NCI-H2171 (cell line): ENCODE measurements around the gene ENOX2.
"Not testable (repeated sequence)": the region's sequence is repeated elsewhere in the genome, so short reads cannot be mapped to it uniquely, and the experiment has no call there.

ENCODE experiments used
- DNase-seq: peaks from one replicate; lab custom pipeline; 2025; lab: John Stamatoyannopoulos, UW

ENOX2 gene

DNA sequence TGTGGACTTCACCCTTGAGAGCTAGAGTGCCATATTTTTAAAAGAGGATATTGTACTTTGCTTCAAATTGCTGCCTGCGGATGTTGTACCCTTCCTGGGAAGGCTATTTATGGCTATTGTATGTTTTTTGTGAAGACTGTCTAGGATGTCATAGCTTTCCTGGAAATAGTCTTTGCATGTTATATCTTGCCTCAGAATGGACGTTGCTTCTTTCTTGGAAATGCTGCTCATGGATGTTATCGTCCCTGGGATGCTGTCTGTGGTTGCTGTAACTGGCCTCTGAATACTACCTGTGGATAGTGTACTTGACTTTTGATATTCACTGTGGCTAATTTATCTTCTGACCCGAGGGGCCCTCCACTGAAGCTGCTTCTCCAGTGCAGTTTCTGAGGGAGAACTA is 146.8 kb downstream of the ENOX2 start:
- no peak for DNase-seq

DNA sequence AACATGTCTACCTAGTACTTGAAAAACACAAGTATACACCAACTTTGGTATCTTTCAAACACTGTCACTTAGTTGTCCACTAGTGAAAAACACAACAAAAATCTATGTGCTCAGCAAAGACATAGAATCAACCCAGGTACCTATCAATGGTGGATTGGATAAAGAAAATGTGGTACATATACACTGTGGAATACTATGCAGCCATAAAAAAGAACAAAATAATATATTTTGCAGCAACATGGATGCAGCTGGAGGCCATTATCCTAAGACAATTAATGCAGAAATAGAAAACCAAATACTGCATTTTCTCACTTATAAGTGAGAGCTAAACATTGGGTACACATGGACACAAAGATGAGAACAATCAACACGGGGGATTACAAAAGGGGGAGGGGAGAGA is 148.7 kb downstream of the ENOX2 start:
- no peak for DNase-seq

DNA sequence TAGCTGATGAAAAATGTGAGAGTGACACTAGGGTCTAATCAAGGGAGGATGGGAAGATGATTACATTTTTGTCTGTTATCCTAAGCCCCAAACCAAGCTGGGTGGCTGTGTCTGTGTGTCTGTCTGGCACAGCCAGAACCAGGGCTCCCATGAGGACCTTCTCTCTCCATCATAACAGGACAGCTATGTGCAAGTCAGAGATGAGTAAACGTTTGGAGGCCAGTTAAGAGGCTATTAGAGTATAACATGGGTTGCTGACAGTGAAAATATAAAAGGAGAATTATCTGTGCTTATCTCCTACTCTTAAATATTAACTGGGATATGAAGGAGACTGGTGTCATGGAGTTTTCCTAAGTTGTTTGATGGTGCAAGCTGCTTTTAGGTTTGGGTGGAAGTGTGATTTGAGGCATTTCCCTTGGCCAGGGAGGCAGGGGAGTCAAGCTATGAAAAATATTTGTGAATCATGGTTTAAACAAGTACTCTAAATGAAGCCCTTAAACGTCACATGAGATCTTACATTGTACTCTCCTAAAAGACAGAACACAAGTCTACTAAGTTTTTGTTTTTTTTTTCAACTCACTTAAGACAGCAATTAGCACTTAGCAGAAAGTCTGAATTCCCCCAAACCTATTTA is 156.2 kb downstream of the ENOX2 start:
- no peak for DNase-seq

DNA sequence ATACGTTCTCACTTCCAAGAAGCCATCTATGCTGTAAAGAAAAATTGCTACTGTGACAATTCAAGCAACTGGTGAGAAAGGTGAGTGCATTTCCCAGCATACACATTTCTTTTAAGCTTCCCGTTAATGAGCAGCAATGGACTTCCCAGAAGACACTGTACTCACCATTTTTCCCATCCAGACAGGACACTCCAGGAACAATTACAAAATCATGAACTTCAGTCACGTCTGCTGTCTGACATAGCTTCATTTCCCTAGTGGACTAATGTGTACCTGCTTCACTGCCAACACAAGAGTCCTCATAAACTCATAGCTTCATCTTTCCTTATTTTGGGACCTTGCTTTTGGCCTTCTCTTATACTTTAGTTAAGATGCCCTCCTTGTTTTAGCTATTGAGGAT is 156.9 kb downstream of the ENOX2 start:
- no peak for DNase-seq

DNA sequence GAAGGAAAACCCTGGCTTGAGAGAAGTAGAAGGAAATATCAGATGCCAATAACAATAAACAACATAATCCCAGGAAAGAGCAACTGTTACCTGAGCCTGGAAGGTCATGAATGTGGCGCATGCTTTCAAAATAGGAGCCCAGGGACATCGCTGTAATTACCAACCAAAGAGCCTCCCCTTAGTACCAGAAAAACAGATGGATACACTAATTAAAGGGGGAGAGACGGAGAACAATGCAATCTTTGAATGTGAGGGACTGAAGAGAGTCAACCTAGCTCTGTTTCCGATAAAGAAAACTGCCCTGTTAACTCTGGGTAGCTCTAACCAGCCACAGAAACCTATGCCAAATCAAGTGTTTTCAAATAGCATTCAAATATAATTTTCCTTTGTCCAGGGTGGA is 161.4 kb downstream of the ENOX2 start:
- no peak for DNase-seq

DNA sequence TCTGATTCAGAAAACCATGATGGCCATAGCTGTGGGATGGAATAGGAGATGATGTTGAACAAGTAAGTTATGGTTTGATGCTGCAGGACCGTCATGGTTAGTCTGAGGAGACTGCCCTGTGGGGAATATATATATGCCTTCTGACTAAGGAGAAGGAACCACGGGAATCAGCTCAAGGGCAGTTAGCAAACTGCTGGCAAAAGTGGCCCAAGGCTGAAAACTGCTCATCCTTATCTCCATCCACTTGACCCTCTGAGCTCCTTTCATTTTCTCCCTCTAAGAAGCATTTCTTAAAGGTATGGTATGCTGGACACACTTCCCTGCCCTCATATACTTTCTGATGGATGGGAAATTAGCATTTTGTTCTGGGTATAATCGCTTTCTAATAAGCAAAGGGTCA is 161.9 kb downstream of the ENOX2 start:
- DNase-seq: no peak

DNA sequence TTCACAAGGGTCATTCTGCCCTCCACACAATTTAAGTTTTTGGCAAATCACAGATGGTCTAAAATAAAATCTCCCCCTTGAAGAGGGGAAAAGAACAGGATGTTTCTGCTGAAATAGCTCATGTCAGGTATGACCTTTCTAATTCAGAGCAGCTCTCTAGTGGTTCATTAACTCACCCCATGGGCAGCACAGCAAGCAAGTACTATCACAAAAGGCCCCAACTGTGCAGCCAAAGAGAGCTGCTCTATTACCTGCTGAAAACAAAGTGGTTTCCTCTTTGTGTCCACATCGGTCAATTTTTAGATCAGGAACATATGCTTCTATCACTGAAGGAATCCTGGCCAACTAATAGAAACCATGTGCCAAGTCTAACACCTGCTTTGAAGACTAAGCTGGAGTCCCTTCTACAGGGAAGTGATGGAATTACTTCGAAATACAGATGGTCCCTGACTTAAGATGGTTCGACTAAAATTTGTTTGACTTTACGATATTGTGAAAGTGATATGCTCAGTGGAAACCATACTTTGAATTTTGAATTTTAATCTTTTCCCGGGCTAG is 164.3 kb downstream of the ENOX2 start:
- DNase-seq: no peak

DNA sequence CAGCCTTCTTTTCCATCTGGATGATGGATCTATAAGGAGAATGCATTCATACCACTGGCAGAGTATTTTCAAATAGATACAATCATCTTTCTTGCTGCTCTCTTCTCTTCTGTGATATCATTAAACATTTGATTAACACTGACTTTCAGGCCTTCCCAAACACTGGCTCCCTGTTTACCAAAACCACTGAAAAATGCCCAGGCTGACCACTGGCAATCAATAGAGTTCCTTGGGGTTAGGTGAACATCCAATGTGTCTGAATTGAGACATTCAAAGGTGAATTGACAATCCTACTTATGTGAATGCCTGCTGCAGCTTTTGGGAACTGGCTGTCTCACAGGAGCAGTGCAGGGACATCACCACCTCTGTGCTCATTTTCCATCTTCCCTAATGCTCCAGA is 168.3 kb downstream of the ENOX2 start:
- DNase-seq: no peak

DNA sequence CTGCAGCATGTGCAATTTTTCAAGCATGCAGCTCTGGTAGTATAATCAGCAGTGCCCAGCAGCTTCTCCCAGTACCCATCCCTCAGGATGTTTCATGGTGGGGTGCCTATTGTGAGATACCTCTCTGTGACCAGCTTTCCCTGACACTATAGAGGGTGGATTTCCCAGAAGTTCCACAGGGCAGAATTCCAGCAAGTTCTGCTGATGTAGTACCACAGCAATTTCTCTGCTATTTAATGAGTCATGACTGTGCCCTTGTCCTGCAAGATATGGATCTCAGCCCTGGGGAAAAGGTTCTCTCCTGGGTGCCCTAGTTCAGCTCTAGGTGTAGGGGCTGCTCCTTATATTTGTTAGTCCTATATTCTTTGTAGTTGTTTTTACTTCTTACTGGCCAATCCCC is 174.8 kb downstream of the ENOX2 start:
- no peak for DNase-seq

DNA sequence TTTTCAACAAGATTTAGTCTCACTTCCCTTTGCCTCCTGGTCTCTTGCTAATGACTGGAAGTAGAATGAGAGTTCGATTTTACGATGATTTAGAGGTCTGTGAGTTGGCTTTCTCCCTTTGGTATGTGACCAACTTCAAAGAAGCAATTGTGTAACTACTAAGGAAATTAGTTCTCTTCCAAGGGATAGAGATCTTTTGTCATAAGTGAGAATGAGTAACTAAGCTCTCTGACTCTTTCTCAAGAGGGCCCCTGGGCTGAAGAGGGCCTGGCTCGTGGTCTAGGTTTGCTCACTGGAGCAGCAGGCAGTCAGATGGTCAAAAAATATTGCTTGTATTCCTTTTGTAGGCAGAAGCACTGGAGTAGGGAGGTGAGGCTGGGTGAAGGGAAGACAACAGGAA is 176.3 kb downstream of the ENOX2 start:
- no peak for DNase-seq

DNA sequence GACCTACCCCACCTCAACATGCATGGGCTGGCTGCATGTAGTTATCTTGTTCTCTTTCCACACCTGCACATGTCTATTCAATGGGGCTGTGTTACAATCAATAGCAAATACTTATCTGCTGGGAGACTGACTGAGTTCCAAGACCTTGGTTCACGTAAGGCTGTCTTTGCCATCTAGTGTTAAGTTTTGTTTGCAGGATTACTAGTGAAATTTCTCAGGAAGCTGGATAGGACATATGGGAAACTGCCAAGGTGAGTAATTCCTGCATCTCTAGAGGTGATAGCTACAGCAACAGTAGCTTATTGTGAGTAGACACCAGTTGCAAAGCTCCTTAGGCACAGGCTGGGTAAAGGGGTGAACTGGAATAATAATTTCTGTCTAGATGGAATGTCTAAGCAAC is 177.5 kb downstream of the ENOX2 start:
- no peak for DNase-seq

DNA sequence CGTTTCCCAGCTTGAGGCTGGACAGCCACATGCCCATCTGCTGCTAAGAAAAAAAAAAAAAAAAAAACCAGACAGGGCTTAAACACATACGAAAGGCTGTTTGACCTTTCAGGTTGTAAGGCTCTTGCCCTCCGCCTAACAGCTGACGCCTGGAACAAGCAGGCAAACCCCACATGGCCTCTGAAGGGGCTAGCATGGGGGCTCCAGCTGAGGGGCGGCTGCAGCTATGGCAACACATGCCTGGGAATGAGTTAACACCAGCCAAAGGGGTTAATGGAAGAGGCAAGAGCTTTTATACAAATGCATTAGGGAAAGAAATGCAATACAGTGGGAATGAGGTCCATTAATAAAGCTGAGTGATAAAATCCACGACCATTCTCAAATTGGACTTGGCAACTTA is 183.6 kb downstream of the ENOX2 start:
- no peak for DNase-seq

DNA sequence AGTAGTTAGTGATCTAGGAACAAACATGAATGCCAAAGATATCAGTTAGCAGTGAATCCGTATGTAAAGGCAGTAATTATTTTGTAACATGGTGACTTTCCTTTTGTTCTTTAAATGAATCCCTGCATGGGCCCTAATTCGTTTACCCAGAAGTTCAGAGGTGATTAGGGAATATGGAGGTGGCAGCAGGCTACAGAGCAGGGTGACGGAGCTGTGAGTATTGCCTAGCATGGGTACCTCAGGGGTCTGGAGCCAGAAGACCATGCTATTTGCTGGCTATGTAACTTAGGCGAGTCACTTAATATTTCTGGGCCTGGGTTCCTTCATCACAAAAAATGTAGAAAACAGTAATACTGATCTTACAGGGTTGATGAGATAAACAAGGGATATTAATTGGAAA is 184.9 kb downstream of the ENOX2 start:
- DNase-seq: no peak

DNA sequence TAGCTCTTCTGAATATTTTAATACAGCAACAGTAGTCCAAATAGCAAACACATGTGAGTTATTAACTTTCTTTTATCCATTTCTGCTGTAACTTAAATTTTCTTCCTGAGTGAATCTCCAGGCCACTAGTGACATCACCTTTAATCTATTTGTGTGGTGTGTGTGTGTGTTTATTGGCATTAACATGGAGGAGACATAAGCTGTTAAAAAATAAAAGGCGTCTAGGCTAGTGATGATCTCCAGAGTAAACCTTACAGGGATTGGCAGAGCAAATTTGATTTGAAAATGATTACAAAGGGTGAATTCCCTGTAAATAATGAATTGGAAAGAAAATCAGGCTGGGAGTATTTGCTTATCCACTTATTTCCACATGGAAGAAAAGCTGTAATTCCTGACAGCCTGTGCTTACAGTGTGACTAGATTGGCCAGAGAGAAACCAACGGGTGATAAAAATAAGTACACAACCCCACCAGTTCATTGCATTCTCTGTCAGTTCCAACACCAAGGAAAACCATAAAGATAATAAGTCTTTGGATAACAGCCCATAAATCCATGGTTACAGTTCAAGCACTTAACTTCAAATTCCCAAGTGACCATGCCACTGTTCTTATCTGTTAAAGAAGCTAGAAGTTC is 186.1 kb downstream of the ENOX2 start:
- DNase-seq: no peak

DNA sequence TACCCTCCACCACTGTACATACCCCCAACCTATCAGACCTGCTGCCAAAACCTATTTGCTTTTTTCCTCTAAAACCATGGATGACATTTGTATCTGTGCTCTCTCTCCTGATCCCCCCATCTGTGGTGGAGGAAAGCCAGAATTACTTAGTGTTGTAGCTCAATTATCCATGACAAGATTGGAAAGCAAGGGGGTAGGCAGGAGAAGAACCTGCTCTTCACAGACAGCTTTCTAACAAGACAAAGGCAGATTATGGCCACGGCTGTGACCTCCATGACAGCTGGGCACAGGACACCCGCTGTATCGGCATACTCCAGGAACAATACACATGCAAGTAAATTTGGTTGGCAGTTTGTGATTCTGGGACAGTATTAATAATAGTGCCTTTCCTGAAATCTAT is 186.7 kb downstream of the ENOX2 start:
- no peak for DNase-seq

DNA sequence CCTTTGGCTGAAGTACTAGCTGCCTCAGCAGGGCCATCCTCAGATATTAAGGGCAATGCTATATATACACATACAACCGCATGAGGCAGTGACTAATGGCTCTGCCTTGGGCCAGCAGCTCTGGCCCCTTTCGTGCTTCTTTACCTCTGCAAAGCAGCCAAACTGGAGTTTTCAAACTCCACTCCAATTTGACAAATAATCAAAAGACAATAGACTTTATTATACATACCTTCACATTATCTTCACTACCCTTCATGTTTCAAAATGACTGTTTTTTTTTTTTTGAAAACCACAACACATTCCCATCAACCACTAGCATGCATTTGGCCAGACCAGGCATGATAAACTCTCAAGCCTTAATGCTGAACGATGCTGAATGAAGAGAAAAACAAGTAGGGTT is 187.7 kb downstream of the ENOX2 start:
- DNase-seq: no peak

DNA sequence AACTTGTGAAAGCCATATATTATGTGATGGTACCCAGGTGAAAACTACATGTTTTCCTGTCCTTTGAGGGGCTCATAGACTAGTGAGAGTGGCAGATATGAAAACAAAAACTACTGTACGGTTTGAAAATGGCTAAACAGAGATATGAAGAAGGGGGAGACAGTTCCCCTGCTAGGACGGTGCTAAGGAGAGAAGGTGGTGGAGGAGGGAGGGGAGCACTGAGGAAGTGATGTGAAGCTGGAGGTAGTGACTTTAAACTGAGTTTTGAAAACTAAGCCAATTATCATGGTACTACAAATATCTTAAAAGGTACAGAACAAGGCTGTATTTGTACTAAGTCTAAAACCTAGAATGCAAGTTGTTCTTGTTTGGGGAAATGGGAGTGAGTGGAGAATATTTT is 188.3 kb downstream of the ENOX2 start:
- DNase-seq: no peak

DNA sequence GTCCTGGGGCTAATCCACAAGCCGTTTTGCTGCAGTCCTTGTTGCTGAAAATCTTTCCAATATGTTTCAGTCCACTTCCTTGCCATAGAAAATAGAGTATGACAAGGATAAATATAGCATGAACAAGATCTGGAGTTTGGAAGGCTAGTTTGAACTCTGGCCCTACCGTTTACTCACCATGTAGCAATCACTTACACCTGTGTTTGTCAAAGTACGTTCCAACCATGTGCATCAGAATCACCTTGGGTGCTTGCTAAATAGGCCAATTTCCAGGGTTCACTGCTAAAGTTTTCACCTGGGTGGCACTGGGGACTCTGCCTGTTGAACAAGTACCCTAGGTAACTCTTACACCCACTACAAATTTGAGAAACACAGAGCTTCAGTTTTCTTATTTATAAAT is 188.9 kb downstream of the ENOX2 start:
- DNase-seq: no peak

DNA sequence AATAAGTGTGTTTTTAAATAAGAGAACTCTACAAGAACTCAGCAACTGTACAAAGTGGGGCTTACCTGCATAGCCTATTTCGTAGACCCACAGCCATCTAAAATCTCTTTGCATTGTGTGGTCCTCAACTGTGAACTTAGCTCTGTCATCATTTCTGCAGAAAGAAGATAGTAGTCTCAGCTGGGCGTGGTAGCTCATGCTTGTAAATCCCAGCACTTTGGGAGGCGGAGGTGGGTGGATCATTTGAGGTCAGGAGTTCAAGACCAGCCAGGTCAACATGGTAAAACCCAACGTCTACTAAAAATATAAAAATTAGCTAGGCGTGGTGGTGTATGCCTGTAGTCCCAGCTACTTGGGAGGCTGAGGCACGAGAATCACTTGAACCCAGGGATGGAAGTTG is 193.8 kb downstream of the ENOX2 start:
- not testable (repeated sequence) for DNase-seq

DNA sequence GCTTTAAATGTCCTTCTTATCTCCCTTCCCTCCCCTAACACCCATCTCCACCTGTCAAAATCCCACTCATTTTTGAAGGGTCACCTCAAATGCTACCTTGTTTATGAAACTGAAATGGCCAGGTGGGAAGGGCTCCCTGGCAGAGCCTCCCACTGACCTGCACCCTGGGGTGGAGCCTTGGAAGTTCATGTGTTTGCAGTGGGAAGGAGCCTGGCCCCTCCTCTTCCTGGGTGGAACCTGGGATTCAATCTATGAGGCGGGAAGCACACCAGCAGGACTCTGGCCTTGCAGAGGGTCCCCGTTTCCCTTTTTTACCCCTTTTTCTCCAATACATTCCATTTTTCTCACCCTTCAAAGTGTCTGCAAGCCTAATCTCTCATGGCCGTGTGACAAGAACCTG is 197.4 kb downstream of the ENOX2 start:
- no peak for DNase-seq

DNA sequence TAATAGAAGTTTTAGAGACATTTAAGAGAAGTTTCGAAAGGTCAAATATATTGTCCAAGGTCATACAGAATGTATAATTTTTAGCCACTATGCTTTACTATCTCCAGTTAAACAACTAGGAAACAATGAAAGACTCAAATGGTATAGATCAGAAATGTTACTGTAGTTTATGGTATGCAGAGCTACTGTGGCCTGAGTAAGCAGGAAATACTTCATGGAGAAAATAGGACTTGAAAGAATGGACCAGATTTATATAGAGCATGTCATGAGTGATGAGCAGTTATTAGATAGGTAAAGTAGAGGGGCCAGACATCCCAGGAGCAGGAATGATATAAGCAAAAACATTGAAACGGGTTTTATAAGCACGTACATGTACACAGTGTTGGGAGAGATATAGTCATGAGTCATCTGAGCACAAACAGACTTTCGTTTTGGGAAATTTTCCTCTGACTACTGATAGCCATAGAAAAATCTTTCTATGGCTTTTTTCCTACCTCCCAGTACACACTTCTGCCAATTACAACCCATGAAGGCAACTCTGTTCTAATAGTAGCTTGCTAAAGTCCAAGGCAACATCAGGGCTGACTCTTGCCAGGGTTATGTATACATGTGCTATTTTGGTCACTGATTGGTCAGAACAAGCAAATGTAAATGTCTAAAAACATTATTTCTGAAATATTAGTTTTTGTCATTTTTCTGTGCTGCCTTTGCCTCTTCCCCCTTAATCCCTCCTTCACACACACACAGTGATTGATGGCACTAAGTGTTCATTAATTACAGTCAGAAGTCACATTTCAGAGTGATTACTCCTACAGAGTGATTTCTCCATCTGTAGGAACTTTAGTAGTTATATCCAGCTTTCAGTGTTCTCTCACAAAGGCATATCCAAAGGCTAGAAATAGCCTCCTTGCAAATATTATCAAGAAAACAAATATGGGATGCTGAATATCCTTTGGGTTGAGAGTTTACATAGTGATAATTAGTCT is 198.7 kb downstream of the ENOX2 start:
- DNase-seq: no peak

DNA sequence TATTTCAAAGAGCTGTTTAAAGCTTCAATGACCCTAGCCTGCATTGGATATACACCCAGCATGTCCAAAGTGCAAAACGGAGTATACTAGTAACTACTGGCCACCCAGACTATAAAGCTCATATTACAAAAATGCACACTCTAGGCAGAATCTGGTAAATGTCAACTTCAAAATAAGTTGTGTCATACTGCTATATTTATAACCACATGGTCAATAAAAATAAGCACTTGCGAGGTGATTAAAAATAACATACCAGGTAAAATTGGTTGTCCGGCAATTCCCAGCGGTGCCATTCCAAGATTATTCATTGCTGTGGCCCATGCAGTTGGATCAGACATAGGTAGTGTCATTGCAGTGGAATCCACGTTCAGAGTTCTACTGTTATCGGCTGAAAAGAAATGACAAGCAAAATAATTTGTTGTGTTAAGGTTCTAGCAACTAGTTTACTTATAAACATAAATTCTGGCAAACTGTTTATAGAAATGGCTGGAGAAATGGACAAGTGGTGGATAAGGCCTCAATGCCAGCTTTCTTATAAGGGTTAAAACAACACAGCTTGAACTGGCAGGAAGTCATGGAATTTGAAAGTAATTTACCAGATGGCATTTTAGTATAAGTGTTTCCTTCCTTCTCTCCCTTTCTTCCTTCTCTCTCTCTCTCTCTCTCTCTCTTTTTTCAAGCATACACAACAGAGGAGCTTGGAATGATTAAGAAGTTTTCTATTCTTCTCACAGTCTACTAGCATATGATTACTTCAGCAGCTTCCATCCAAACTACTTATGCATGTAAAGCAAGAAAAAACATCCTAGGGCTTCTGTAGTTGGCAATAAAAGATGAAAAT is 199.9 kb downstream of the ENOX2 start:
- DNase-seq: no peak
